Caco-2 (cell line): Measurements from ENCODE around the gene BDKRB2. TPM values are rescaled to one million over a fixed set of nuclear protein-coding genes. Genes with fewer than 3 reads are reported as not detected.

Experiments
- BruUV-seq: library from RNA; stranded (reverse); fragments of 400-500 nt; replicated peaks from 2 replicates; lab custom pipeline; 2021; lab: Mats Ljungman, UMichigan
- CTCF ChIA-PET: fragments of 300-600 bp; sonication (Branson Sonifier 250); formaldehyde crosslinking; loops from one replicate; lab custom pipeline; 2022; ENCODE audit warnings: antibody characterized with exemption; lab: Charles Lee
- POLR2A ChIA-PET: fragments of 300-600 bp; sonication (Branson Sonifier 250); formaldehyde crosslinking; loops from one replicate; lab custom pipeline; 2022; ENCODE audit warnings: antibody characterized with exemption; lab: Charles Lee
- DNase-seq, 2 experiments: peaks; one replicate each; pipeline versions ENCODE4 v3.0.0 to v3.0.0-alpha.2; 2020 to 2022
- H3K27me3 ChIP-seq: replicated peaks from 2 replicates; pipeline ENCODE4 v1.6.0; 2011; ENCODE audit warnings: low read length; ENCODE audit not compliant: control insufficient read depth, insufficient read depth
- H3K36me3 ChIP-seq: 2 replicates; pipeline ENCODE4 v1.5.1; 2011; ENCODE audit warnings: low read length; ENCODE audit not compliant: control insufficient read depth, insufficient read depth
- H3K4me1 ChIP-seq: fragments of 250-450 bp; sonication (Bioruptor Pico); 2 replicates; pipeline ENCODE4 v1.5.1; 2020; ENCODE audit warnings: mild to moderate bottlenecking
- H3K4me3 ChIP-seq: 2 replicates; pipeline ENCODE4 v1.5.1; 2011; ENCODE audit warnings: low read depth, mild to moderate bottlenecking, control low read depth, low read length
- H3K9me3 ChIP-seq: fragments of 250-450 bp; sonication (Bioruptor Pico); 2 replicates; pipeline ENCODE4 v1.5.1; 2020; ENCODE audit warnings: mild to moderate bottlenecking, moderate library complexity
- H3K27ac Mint-ChIP-seq: one replicate; pipeline ENCODE4 v1.8.0; 2022; ENCODE audit warnings: mixed read lengths; ENCODE audit not compliant: unreplicated experiment
- H3K27me3 Mint-ChIP-seq: one replicate; pipeline ENCODE4 v1.8.0; 2022; ENCODE audit warnings: mixed read lengths; ENCODE audit not compliant: insufficient read depth, unreplicated experiment
- H3K36me3 Mint-ChIP-seq: one replicate; pipeline ENCODE4 v1.8.0; 2022; ENCODE audit warnings: mild to moderate bottlenecking, mixed read lengths; ENCODE audit not compliant: insufficient read depth, unreplicated experiment
- H3K4me1 Mint-ChIP-seq: one replicate; pipeline ENCODE4 v1.8.0; 2022; ENCODE audit warnings: low read depth, mixed read lengths; ENCODE audit not compliant: unreplicated experiment
- H3K4me3 Mint-ChIP-seq: one replicate; pipeline ENCODE4 v1.8.0; 2022; ENCODE audit warnings: mild to moderate bottlenecking, moderate library complexity, mixed read lengths; ENCODE audit not compliant: unreplicated experiment
- H3K9me3 Mint-ChIP-seq: one replicate; pipeline ENCODE4 v1.8.0; 2022; ENCODE audit warnings: mixed read lengths; ENCODE audit not compliant: unreplicated experiment
- CTCF ChIP-seq, 2 experiments: fragments of 200-600 bp in 1 of 2; IDR thresholded peaks; 1 replicate in 1 of 2; 2 replicates in 1 of 2; pipeline versions ENCODE4 v1.5.1 to v1.8.0; 2011 to 2022; ENCODE audit warnings: antibody characterized with exemption in 1 of 2, control low read depth in 1 of 2, inconsistent platforms in 1 of 2, low read depth in 1 of 2, low read length in 1 of 2, mild to moderate bottlenecking in 1 of 2, moderate library complexity in 1 of 2; ENCODE audit not compliant: insufficient read depth in 1 of 2, severe bottlenecking in 1 of 2, unreplicated experiment in 1 of 2
- intact Hi-C: fragments of 100-400 bp; cut with micrococcal nuclease; formaldehyde crosslinking; loops from one replicate; pipeline ENCODE4 v1.10.0; 2022; ENCODE audit not compliant: unreplicated experiment
- total RNA-seq: library from RNA; stranded (reverse); gene quantifications from 2 replicates; pipeline ENCODE4 v1.2.3, GENCODE V29; 2022

Gene BDKRB2
- total RNA-seq, 1 experiment from 2014 or later: 2.0 TPM

- no peaks in the 10 kb centered on the region for H3K4me1 Mint-ChIP-seq
- no peaks in the 10 kb centered on the region for H3K27me3 Mint-ChIP-seq
Observed at GRCh38 chr14:96213871-96214465, 9.3 kb downstream of the BDKRB2 start.

DNA sequence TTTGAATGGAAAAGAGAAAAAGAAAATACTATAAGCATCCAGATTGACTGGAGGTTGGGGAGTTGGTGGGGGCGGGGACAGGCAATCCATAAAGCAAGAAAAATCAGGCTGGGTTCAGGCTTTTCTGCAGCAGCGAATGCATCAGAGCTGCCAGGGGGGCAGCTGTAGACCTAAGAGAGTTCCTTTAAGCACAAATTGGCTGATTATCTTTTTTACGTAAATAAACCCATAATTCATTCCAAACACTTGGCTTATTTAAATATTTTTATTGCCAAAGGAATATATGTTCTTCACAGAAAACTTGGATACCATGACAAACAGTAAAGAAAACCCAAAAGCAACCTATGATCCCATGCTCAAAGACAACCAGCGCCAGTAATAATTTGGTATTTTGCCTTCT, 10.2 kb downstream of the BDKRB2 start:
- Mint-ChIP-seq H3K4me1 (no peaks in the 10 kb centered on the region), H3K36me3 (no peaks in the 10 kb centered on the region), H3K27ac (no peak overlapping the region), H3K9me3 (peaks cover 12% of the 10 kb centered on the region), H3K4me3 (no peak overlapping the region), H3K27me3 (no peaks in the 10 kb centered on the region)
- Histone ChIP-seq H3K4me3 (no peak overlapping the region), H3K27me3 (no peaks in the 10 kb centered on the region), H3K36me3 (no peaks in the 10 kb centered on the region), H3K9me3 (no peaks in the 10 kb centered on the region), H3K4me1 (no peaks in the 10 kb centered on the region)
- TF ChIP-seq CTCF (IDR thresholded peaks at IDR 0.05; ENCODE audit: insufficient read depth in 1 of 2, low read depth in 1 of 2, low read length in 1 of 2, severe bottlenecking in 1 of 2, unreplicated experiment in 1 of 2): no peak
- CTCF ChIA-PET: no interaction called here
- no peak for DNase-seq
- intact Hi-C loops: no loop called here
- no TSS peak for BruUV-seq
- POLR2A ChIA-PET: no interaction called here

More at GRCh38 chr14:96213871-96214465, 9.3 kb downstream of the BDKRB2 start:
- H3K4me1 ChIP-seq: no peaks in the 10 kb centered on the region
- Mint-ChIP-seq H3K27ac (no peak overlapping the region), H3K9me3 (peaks cover 12% of the 10 kb centered on the region), H3K36me3 (no peaks in the 10 kb centered on the region), H3K4me3 (no peak overlapping the region)
- TF ChIP-seq CTCF (IDR thresholded peaks at IDR 0.05; ENCODE audit: insufficient read depth in 1 of 2, low read depth in 1 of 2, low read length in 1 of 2, severe bottlenecking in 1 of 2, unreplicated experiment in 1 of 2): no peak
- intact Hi-C loops: no loop called here
- BruUV-seq: no TSS peak
- no peak for DNase-seq
- H3K4me3 ChIP-seq: no peak overlapping the region
- no peaks in the 10 kb centered on the region for H3K9me3 ChIP-seq
- no peaks in the 10 kb centered on the region for H3K27me3 ChIP-seq
- ChIA-PET POLR2A (no interaction called here), CTCF (no interaction called here)
- H3K36me3 ChIP-seq: no peaks in the 10 kb centered on the region

- Histone ChIP-seq H3K4me3 (no peak overlapping the region), H3K4me1 (no peaks in the 10 kb centered on the region), H3K27me3 (no peaks in the 10 kb centered on the region), H3K36me3 (no peaks in the 10 kb centered on the region), H3K9me3 (no peaks in the 10 kb centered on the region)
- Mint-ChIP-seq H3K36me3 (no peaks in the 10 kb centered on the region), H3K27ac (no peak overlapping the region), H3K4me3 (no peak overlapping the region), H3K4me1 (no peaks in the 10 kb centered on the region), H3K9me3 (peaks cover 12% of the 10 kb centered on the region), H3K27me3 (no peaks in the 10 kb centered on the region)
- intact Hi-C loops: no loop called here
- BruUV-seq: no TSS peak
- TF ChIP-seq CTCF (IDR thresholded peaks at IDR 0.05; ENCODE audit: insufficient read depth in 1 of 2, low read depth in 1 of 2, low read length in 1 of 2, severe bottlenecking in 1 of 2, unreplicated experiment in 1 of 2): no peak
- DNase-seq: no peak
- POLR2A ChIA-PET: no interaction called here
- CTCF ChIA-PET: no interaction called here
Observed at GRCh38 chr14:96215452-96216244, 11.0 kb downstream of the BDKRB2 start.
